ENCODE measurements around the gene DOCK3. TPM values are rescaled to one million over a fixed set of nuclear protein-coding genes. Genes with fewer than 3 reads are reported as not detected.
"Not testable (repeated sequence)": the region's sequence is repeated elsewhere in the genome, so short reads cannot be mapped to it uniquely, and the experiment has no call there.

Gene DOCK3
- polyA plus RNA-seq, 4 donors: 1.3 to 1.8 (median 1.6) TPM

- no peak for DNase-seq (ENCODE audit: low read depth in 4 of 4, low spot score in 3 of 4)
Observed at GRCh38 chr3:50673931-50674330, 796 bp upstream of the DOCK3 start.

DNA sequence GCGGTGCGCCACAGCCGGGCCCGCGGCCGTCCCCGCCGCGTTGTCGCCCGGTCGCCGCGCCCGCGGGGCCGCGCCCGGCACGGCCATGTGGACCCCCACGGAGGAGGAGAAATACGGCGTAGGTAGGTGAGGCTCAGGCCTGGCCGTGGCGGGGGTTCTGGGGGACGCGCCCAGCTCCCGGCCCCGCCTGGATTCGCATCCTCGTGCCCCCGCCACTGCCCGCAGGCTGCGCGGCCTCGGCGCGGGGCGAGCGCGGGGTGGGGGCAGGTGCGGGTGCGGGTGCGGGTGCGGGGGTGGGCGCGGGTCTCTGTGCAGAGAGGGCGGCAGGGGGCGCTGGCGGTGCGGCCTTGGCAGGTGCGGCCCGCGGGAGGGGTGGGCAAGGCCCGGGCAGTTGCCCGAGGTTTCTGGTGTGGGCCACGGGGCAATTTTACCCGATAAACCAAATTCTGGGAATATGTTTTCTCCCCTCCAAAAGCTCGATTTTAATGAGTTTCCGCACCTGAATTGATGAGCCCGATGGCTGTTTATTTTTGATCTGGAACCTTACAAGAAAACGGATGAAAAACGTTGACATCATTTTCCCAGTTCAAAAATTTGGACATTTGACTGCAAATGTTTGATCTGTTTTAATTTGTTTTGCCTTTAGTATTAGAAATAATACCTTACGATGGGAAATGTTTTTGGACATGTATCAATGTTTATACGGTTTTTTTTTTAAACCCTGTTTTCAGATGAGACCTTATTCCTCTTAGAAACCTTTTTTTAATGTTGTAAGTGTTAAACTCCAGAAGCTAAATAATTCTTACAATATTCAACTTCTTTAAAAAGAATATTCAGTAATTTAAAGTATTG, 678 bp downstream of the DOCK3 start:
- no peak for DNase-seq (ENCODE audit: low read depth in 4 of 4, low spot score in 3 of 4)

GRCh38 chr3:50676031-50676705, 1.4 kb downstream of the DOCK3 start:
- no peak for DNase-seq (ENCODE audit: low read depth in 4 of 4, low spot score in 3 of 4)

GRCh38 chr3:50687127-50687751, 12.5 kb downstream of the DOCK3 start:
- DNase-seq (ENCODE audit: low read depth in 4 of 4, low spot score in 3 of 4): no peak

- no peak for DNase-seq (ENCODE audit: low read depth in 4 of 4, low spot score in 3 of 4)
Observed at GRCh38 chr3:50687916-50688315, 13.2 kb downstream of the DOCK3 start.

DNA sequence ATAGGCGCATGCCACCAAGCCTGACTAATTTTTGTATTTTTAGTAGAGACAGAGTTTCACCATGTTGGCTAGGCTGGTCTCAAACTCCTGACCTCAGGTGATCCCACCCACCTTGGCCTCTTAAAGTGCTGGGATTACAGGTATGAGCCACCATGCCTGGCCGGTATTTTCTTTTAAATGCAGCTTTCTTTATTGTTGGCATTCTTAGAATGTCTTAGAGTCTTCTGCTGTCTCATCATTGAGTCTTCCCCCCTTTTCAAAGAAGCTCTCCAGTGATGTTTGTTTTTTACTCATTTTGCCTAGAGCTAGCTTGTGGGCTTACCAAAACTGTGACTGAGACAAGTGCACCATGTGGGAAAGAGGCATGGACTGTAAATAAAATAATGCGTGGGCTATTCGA, 13.9 kb downstream of the DOCK3 start:
- not testable (repeated sequence) for DNase-seq (ENCODE audit: low read depth in 4 of 4, low spot score in 3 of 4)

GRCh38 chr3:50689558-50689957, 14.8 kb downstream of the DOCK3 start:
- no peak for DNase-seq (ENCODE audit: low read depth in 4 of 4, low spot score in 3 of 4)

DNA sequence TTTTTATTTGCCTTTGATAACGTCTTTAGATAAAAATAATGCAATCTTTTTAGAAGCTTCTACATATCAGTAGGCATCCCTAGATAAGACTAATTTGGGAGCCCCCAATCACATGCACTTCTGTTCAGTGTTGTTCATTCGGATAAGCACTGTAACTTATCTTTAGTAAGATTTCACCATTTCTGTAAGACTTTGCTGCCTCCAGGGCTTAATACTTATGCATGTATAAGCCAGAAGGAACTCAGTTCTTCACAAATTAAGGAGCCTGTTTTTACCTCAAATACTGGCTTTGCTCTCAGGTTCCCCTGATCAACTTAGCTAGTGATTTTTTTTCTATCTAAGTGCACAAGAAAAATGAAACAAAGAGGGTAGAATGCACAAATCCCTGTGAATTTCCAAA, 20.3 kb downstream of the DOCK3 start:
- no peak for DNase-seq (ENCODE audit: low read depth in 4 of 4, low spot score in 3 of 4)

DNA sequence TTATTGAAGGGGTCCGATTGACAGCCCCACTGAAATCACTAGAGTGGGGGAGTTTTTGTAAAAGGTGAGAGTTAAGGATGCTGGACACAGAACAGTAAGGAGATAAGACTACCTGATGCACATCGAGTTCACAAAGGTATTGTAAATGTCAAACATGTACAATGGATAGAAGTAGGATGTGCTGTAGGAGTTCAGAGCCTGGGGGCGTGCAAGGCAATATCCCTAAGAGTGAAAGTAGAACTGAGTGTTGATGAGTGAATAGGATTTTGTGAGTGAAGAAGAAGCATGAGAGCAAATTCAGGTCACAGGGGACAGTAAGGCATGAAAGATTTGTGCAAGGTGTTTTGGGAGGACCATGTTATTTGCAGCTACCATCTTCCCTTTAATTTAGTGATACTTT, 21.5 kb downstream of the DOCK3 start:
- DNase-seq (ENCODE audit: low read depth in 4 of 4, low spot score in 3 of 4): no peak

- no peak for DNase-seq (ENCODE audit: low read depth in 4 of 4, low spot score in 3 of 4)
Observed at GRCh38 chr3:50698269-50698668, 23.5 kb downstream of the DOCK3 start.

GRCh38 chr3:50708620-50709019, 33.9 kb downstream of the DOCK3 start:
- DNase-seq (ENCODE audit: low read depth in 4 of 4, low spot score in 3 of 4): no peak

GRCh38 chr3:50714946-50715345, 40.2 kb downstream of the DOCK3 start:
- no peak for DNase-seq (ENCODE audit: low read depth in 4 of 4, low spot score in 3 of 4)

DNA sequence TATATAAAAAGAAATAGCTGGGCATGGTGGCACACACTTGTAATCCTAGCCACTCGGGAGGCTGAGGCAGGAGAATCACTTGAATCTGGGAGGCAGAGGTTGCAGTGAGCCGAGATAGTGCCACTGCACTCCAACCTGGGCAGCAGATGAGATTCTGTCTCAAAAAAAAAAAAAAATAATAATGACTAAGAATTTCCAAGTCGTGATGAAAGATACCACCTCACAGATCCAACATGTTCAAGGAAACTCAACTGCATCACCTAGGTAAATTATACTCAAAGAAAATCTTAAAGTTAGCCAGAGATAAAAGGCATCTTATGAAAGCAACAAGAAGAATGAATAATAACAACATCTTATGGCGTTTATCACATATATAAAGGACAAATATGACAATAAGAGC, 50.1 kb downstream of the DOCK3 start:
- no peak for DNase-seq (ENCODE audit: low read depth in 4 of 4, low spot score in 3 of 4)

- no peak for DNase-seq (ENCODE audit: low read depth in 4 of 4, low spot score in 3 of 4)
Observed at GRCh38 chr3:50734985-50735384, 60.3 kb downstream of the DOCK3 start.

DNA sequence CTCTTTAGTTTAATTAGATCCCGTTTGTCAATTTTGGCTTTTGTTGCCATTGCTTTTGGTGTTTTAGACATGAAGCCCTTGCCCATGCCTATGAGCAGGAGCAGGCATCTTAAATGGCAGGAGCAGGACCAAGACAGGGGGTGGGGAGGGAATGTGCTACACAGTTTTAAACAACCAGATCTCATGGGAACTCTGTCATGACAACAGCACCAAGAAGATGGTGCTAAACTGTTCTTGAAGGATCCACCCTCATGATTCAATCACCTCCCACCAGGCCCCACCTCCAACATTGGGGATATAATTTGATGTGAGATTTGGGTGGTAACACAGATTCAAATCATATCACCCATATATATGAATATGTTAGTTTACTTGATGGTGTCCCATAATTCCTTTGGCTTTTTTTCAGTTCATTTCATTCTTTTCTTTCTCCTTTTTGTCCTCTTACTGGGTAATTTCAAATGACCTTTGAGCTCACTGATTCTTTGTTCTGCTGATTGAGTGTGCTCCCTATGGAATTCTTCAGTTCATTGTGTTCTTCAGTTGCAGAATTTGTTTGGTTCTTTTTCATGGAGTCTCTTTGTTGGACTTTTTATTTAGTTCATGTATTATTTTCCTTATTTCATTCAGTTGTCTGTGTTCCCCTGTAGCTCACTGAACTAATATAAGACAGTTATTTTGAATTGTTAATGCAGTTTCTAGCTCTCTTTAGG, 62.6 kb downstream of the DOCK3 start:
- no peak for DNase-seq (ENCODE audit: low read depth in 4 of 4, low spot score in 3 of 4)

- DNase-seq (ENCODE audit: low read depth in 4 of 4, low spot score in 3 of 4): no peak
Observed at GRCh38 chr3:50737906-50738598, 63.3 kb downstream of the DOCK3 start.

DNA sequence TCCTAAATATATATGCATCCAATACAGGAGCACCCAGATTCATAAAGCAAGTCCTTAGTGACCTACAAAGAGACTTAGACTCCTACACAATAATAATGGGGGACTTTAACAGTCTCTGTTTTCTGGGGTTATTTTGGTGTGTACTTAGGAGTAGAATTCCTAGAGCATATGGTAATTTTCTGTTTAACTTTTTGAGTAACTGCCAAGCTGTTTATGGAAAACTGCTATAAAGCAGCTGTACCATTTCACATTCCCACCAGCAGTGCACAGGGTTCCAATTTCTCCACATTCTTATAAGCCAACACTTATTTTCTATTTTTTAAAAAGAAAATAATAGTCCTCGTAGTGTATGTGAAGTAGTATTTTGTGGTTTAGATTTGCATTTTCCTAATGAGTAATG, 68.9 kb downstream of the DOCK3 start:
- DNase-seq (ENCODE audit: low read depth in 4 of 4, low spot score in 3 of 4): no peak

DNA sequence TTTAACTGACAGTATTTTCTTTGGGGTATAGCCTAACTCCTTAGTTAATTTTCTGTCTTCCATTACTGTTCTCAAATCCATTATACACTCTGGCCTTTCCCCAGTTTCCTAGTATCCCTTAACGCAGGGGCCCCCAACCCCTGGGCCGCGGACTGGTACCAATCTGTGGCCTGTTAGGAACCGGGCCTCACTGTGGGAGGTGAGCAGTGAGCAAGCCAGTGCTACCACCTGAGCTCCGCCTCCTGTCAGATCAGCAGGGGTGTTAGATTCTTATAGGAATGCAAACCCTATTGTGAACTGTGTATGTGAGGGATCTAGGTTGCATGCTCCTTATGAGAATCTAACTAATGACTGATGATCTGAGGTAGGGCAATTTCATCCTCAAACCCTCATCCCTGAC, 75.1 kb downstream of the DOCK3 start:
- DNase-seq (ENCODE audit: low read depth in 4 of 4, low spot score in 3 of 4): no peak

- DNase-seq (ENCODE audit: low read depth in 4 of 4, low spot score in 3 of 4): no peak
Observed at GRCh38 chr3:50759015-50759414, 84.3 kb downstream of the DOCK3 start.

DNA sequence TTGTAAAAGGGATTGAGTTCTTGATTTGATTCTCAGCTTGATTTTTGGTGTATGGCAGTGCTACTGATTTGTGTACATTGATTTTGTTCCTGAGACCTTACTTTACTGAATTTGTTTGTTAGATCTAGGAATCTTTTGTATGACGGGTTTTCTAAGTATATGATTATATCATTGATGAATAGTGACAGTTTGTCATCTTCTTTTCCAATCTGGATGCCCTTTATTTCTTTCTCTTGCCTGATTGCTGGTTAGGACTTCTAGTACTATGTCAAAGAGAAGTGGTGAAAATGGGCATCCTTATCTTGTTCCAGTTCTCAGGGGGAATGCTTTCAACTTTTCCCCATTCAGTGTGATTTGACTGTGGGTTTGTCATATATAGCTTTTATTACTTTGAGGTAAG, 103.0 kb downstream of the DOCK3 start:
- no peak for DNase-seq (ENCODE audit: low read depth in 4 of 4, low spot score in 3 of 4)
